K562 (cell line): ENCODE data around the gene UBL7. TPM values are rescaled to one million over a fixed set of nuclear protein-coding genes. Genes with fewer than 3 reads are reported as not detected.
A peak's percentile ranks its signal among the peaks of the same experiment; 100 is the strongest.

ENCODE experiments used
- ATAC-seq: fragments of 200-7000 bp; cut with Tn5 transposase; 3 replicates; pipeline ENCODE4 v1.9.1; 2020; ENCODE audit warnings: moderate library complexity
- BruUV-seq: library from RNA; stranded (reverse); fragments of 400-500 nt; replicated peaks from 2 replicates; lab custom pipeline; 2021; lab: Mats Ljungman, UMichigan
- CTCF ChIA-PET: fragments of 300-600 bp; formaldehyde crosslinking; extraction: SDS; loops from one replicate; lab custom pipeline; 2021; ENCODE audit warnings: low intra/inter-chr PET ratio; lab: Yijun Ruan, JAX
- POLR2A ChIA-PET: fragments of 300-600, 350-650 bp; sonication (Branson Sonifier 250); formaldehyde crosslinking; extraction: SDS; loops from one replicate; lab custom pipeline; 2021; ENCODE audit warnings: antibody characterized with exemption, inconsistent platforms; lab: Yijun Ruan, JAX
- DNase-seq, 4 experiments: peaks; one replicate each; pipeline versions ENCODE4 v3.0.0 to v3.0.0-alpha.2; 2011 to 2018; ENCODE audit warnings: low spot score in 3 of 4, mixed read lengths in 3 of 4; ENCODE audit errors: extremely low read depth in 1 of 4
- FAIRE-seq: peaks from 2 replicates; lab custom pipeline; 2011; peaks lifted over from hg19 to GRCh38; lab: Jason Lieb, UNC
- H2AFZ ChIP-seq: 2 replicates; pipeline ENCODE4 v1.6.0; 2011; ENCODE audit warnings: low read depth, low read length, control low read depth, inconsistent platforms
- H3K27ac ChIP-seq: fragments of 200-600 bp; 3 replicates; pipeline ENCODE4 v1.8.0; 2011; ENCODE audit warnings: low read depth, mild to moderate bottlenecking, control low read depth, inconsistent platforms, low read length, moderate library complexity, mixed read lengths; ENCODE audit errors: extremely low read depth
- H3K27me3 ChIP-seq, 2 experiments: fragments of 300-600 bp in 1 of 2; 2 replicates in 1 of 2; 3 replicates in 1 of 2; pipeline versions ENCODE4 v1.6.0 to v1.8.0; 2011; ENCODE audit warnings: inconsistent platforms in 2 of 2, low read length in 2 of 2, mild to moderate bottlenecking in 1 of 2, mixed read lengths in 1 of 2, moderate library complexity in 1 of 2; ENCODE audit not compliant: control insufficient read depth in 2 of 2, insufficient read depth in 2 of 2
- H3K36me3 ChIP-seq: fragments of 300-600 bp; 3 replicates; pipeline ENCODE4 v1.8.0; 2011; ENCODE audit warnings: mild to moderate bottlenecking, low read length, inconsistent platforms; ENCODE audit not compliant: control insufficient read depth, insufficient read depth
- H3K4me1 ChIP-seq, 2 experiments: fragments of 200-600 bp in 1 of 2; replicated peaks in 1 of 2; 2 replicates in 1 of 2; 3 replicates in 1 of 2; pipeline versions ENCODE4 v1.5.1 to v1.8.0; 2011; ENCODE audit warnings: inconsistent platforms in 2 of 2, low read length in 2 of 2, mild to moderate bottlenecking in 1 of 2, mixed read lengths in 1 of 2, moderate library complexity in 1 of 2; ENCODE audit not compliant: control insufficient read depth in 2 of 2, insufficient read depth in 2 of 2
- H3K4me2 ChIP-seq: 2 replicates; pipeline ENCODE4 v1.6.1; 2011; ENCODE audit warnings: low read length, control low read depth, inconsistent platforms, mixed read lengths; ENCODE audit not compliant: insufficient read depth
- H3K4me3 ChIP-seq: fragments of 200-600 bp; sonication (generic), shearing (Covaris generic); 2 replicates; pipeline ENCODE4 v1.5.1; 2016; ENCODE audit warnings: control low read depth, inconsistent platforms
- H3K79me2 ChIP-seq: fragments of 200-600 bp; 3 replicates; pipeline ENCODE4 v1.8.0; 2011; ENCODE audit warnings: low read length, inconsistent platforms; ENCODE audit not compliant: control insufficient read depth, insufficient read depth
- H3K9ac ChIP-seq, 2 experiments: 2 replicates each; pipeline versions ENCODE4 v1.6.0 to v1.6.1; 2011; ENCODE audit warnings: low read depth in 2 of 2, low read length in 2 of 2, control low read depth in 1 of 2, inconsistent platforms in 1 of 2, mild to moderate bottlenecking in 1 of 2, mixed read lengths in 1 of 2; ENCODE audit not compliant: insufficient read depth in 1 of 2
- H3K9me1 ChIP-seq: one replicate; pipeline ENCODE4 v1.6.0; 2011; ENCODE audit warnings: inconsistent platforms, mild to moderate bottlenecking, low read length, moderate library complexity; ENCODE audit not compliant: control insufficient read depth, insufficient read depth
- H3K9me3 ChIP-seq: replicated peaks from 2 replicates; pipeline ENCODE4 v1.5.1; 2011; ENCODE audit warnings: low read depth, low read length, inconsistent platforms; ENCODE audit not compliant: control insufficient read depth, insufficient read depth
- H4K20me1 ChIP-seq: replicated peaks from 2 replicates; pipeline ENCODE4 v1.6.1; 2011; ENCODE audit warnings: low read length, inconsistent platforms, mixed read lengths; ENCODE audit not compliant: control insufficient read depth, insufficient read depth
- FOXM1 ChIP-seq, 2 experiments: fragments of 450-650 bp in 1 of 2; sonication (generic) in 1 of 2; formaldehyde crosslinking in 1 of 2; IDR thresholded peaks; 2 replicates each; pipeline versions ENCODE4 v1.6.1 to v1.9.0; 2017 to 2022; ENCODE audit warnings: low read depth in 2 of 2, mild to moderate bottlenecking in 2 of 2, missing genetic modification reagents in 1 of 2, moderate library complexity in 1 of 2
- HDAC8 ChIP-seq: fragments of 450-650 bp; IDR thresholded peaks from 2 replicates; pipeline ENCODE4 v1.6.1; 2016; ENCODE audit warnings: mild to moderate bottlenecking, missing genetic modification characterization, moderate library complexity, missing compliant biosample characterization
- HOXB6 ChIP-seq: fragments of 250-450 bp; sonication (Bioruptor Pico); IDR thresholded peaks from 2 replicates; pipeline ENCODE4 v1.5.1; 2022; ENCODE audit warnings: mild to moderate bottlenecking, borderline replicate concordance
- NEUROD1 ChIP-seq: fragments of 150-350 bp; IDR thresholded peaks from 2 replicates; pipeline ENCODE4 v1.6.1; 2014; ENCODE audit warnings: borderline replicate concordance, low read length, low read depth; ENCODE audit not compliant: partially characterized antibody
- PTTG1 ChIP-seq: fragments of 450-650 bp; IDR thresholded peaks from 2 replicates; pipeline ENCODE4 v1.6.1; 2016; ENCODE audit warnings: low read depth, mild to moderate bottlenecking, missing genetic modification characterization, missing compliant biosample characterization
- RB1 ChIP-seq: fragments of 450-650 bp; IDR thresholded peaks from 2 replicates; pipeline ENCODE4 v1.6.1; 2017; ENCODE audit warnings: low read depth, mild to moderate bottlenecking
- ZFP30 ChIP-seq: fragments of 250-450 bp; sonication (Bioruptor Pico); IDR thresholded peaks from 2 replicates; pipeline ENCODE4 v1.8.0; 2022; ENCODE audit warnings: moderate library complexity, mild to moderate bottlenecking, inconsistent platforms, borderline replicate concordance
- ZNF197 ChIP-seq: fragments of 200-800 bp; sonication (Bioruptor generic); IDR thresholded peaks from 2 replicates; pipeline ENCODE4 v1.6.1; 2016; ENCODE audit warnings: low read depth, missing genetic modification characterization, missing compliant biosample characterization
- ZNF695 ChIP-seq: fragments of 450-650 bp; formaldehyde crosslinking; IDR thresholded peaks from 2 replicates; pipeline ENCODE4 v1.4.0; 2020; ENCODE audit warnings: mild to moderate bottlenecking, moderate library complexity
- WGBS: fragments of 100-300 bp; shearing (Covaris generic); methylation state at CpG from one replicate; pipeline ENCODE4 v1.1.6; 2016; ENCODE audit warnings: low coverage, mixed read lengths; ENCODE audit not compliant: insufficient coverage; ENCODE audit errors: missing lambda C conversion rate; 5-methylcytosine and 5-hydroxymethylcytosine counted together
- in situ Hi-C: fragments of 300-500 bp; cut with MboI; formaldehyde crosslinking; loops from 4 replicates; pipeline ENCODE4 v1.15.0; 2018; ENCODE audit warnings: inconsistent platforms, mixed read lengths
- intact Hi-C: fragments of 100-400 bp; cut with micrococcal nuclease; formaldehyde crosslinking; loops from 2 replicates; pipeline ENCODE4 v1.14.2; 2022
- polyA plus RNA-seq, 8 experiments: library from polyadenylated mRNA; depleted of rRNA in 4 of 8; stranded (reverse) in 5 of 8; unstranded in 3 of 8; fragments of >200 nt; fragmentation: Nextera tagmentation in 2 of 8; fragmentation: Illumina TruSeq in 1 of 8; extraction: Ambion mirVana in 2 of 8; extraction: Trizol in 1 of 8; gene quantifications; 2 replicates each; pipeline versions ENCODE4 v1.2.1 to v1.2.3, GENCODE V29; 2011 to 2014; ENCODE audit warnings: inconsistent platforms in 1 of 8, missing spikeins in 1 of 8
- total RNA-seq, 7 experiments: library from RNA; depleted of rRNA in 6 of 7; stranded (reverse); fragments of >200 nt in 6 of 7; fragmentation: Illumina TruSeq in 2 of 7; extraction: Trizol in 2 of 7; gene quantifications; 2 replicates each; pipeline versions ENCODE4 v1.2.1 to v1.2.3, GENCODE V29; 2011 to 2021; ENCODE audit warnings: low replicate concordance in 1 of 7
- TF ChIP-seq, protein P1 (sequence below), 2 experiments: IDR thresholded peaks in 1 of 2; conservative IDR thresholded peaks in 1 of 2; 2 replicates each; pipeline ENCODE4 v1.6.1; 2016; ENCODE audit warnings: low read depth in 2 of 2, mild to moderate bottlenecking in 1 of 2, missing compliant biosample characterization in 1 of 2, missing genetic modification characterization in 1 of 2, moderate library complexity in 1 of 2
- TF ChIP-seq, protein P2 (sequence below): fragments of 250-450 bp; sonication (Bioruptor Pico); IDR thresholded peaks from 2 replicates; pipeline ENCODE4 v1.8.0; 2021; ENCODE audit warnings: moderate library complexity, mild to moderate bottlenecking, inconsistent platforms
- TF ChIP-seq, protein P3 (sequence below): fragments of 450-650 bp; IDR thresholded peaks from 2 replicates; pipeline ENCODE4 v1.6.1; 2016
- TF ChIP-seq, protein P4 (sequence below): fragments of 450-650 bp; formaldehyde crosslinking; IDR thresholded peaks from 2 replicates; pipeline ENCODE4 v1.4.0; 2022; ENCODE audit warnings: missing genetic modification characterization

Gene UBL7
- total and polyA plus RNA-seq, 9 of the 15 experiments (the other 6 are each of a cell fraction or from before 2014, with no cell fraction given) = 19.2 to 63.4 (median 44.9) TPM

DNA sequence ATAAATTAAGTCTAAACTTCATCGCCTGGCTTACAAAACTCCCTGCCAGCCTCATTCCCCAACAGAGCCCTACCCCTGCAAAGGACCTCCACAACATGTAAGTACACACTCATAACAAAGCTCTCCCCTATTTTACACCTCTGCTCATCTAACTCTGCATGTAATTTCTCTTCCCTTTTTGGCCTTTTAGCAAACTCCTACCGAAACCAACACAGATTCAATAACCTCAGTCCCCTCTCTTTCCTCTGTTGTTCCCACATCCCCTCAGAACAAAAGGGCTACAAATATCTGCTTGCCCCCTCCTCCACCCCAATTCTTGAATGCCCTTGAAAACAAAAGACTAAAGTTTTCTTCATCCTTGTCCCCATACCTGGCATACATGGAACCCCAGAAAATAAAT lies 662 bp downstream of the UBL7 start:
- 7% methylated on average over 2 of the region's 2 CpGs for WGBS
- H3K27me3 ChIP-seq = no peaks in the 10 kb centered on the region
- FAIRE-seq (no peak), ATAC-seq (no peak), DNase-seq (peak in 1 of 4 experiments; percentile 6)
- H3K27ac ChIP-seq = peak overlapping the region; percentile 86
- peak overlapping the region; percentile 100 for H3K4me2 ChIP-seq
- peaks cover 14% of the 10 kb centered on the region; the same call in 2 of the 3 replicates for H3K36me3 ChIP-seq
- H4K20me1 ChIP-seq = peaks cover 4% of the 10 kb centered on the region; the same call in 1 of the 2 replicates
- no peaks in the 10 kb centered on the region for H3K9me3 ChIP-seq
- no TSS peak for BruUV-seq
- in situ Hi-C loops (no loop called here), intact Hi-C loops (loop anchor here (5.0 kb wide), 2 partner anchors 82 to 152 kb away; partner anchors contain the start of gene ARID3B)
- H3K4me1 ChIP-seq = peaks cover 16 to 18% of the 10 kb centered on the region in 2 experiments; a peak in 4 of 5 replicates
- no peaks in the 10 kb centered on the region for H3K9me1 ChIP-seq
- CTCF ChIA-PET = no interaction called here
- peak overlapping the region; percentile 97 for H2AFZ ChIP-seq
- peak overlapping the region; percentile 91 to 92 for H3K9ac ChIP-seq
- POLR2A ChIA-PET = interaction anchor here (0.8 to 1.5 kb wide), 3 partner anchors 32 to 78 kb away, joined by 4 to 5 read pairs (median 4); no protein-coding TSS in a partner anchor
- TF ChIP-seq NEUROD1 = no peak
- no peak for TF ChIP-seq HDAC8 (tag)
- TF ChIP-seq ZFP30 (CRISPR knock-in tag) = no peak
- no peak for TF ChIP-seq FOXM1 (IDR thresholded peaks at IDR 0.05; ENCODE audit: low read depth)
- TF ChIP-seq FOXM1 (CRISPR knock-in tag; IDR thresholded peaks at IDR 0.05; ENCODE audit: low read depth) = 0 out of 2 replicates have a peak, but pooled peaks have one; percentile 0
- TF ChIP-seq ZNF695 (CRISPR knock-in tag) = no peak
- TF ChIP-seq, protein P1, sequence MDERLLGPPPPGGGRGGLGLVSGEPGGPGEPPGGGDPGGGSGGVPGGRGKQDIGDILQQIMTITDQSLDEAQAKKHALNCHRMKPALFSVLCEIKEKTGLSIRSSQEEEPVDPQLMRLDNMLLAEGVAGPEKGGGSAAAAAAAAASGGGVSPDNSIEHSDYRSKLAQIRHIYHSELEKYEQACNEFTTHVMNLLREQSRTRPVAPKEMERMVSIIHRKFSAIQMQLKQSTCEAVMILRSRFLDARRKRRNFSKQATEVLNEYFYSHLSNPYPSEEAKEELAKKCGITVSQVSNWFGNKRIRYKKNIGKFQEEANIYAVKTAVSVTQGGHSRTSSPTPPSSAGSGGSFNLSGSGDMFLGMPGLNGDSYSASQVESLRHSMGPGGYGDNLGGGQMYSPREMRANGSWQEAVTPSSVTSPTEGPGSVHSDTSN (CRISPR knock-in tag; IDR thresholded peaks at IDR 0.05; ENCODE audit: low read depth) = no peak
- TF ChIP-seq, protein P1 (tag; conservative IDR thresholded peaks at IDR 0.05; ENCODE audit: low read depth) = 0 out of 2 replicates have a peak, but pooled peaks have one; percentile 21
- no peak for TF ChIP-seq PTTG1
- no peak for TF ChIP-seq RB1
- TF ChIP-seq, protein P2, sequence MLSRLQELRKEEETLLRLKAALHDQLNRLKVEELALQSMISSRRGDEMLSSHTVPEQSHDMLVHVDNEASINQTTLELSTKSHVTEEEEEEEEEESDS = no peak
- 0 out of 2 replicates have a peak, but pooled peaks have one; percentile 2 for TF ChIP-seq ZNF197
- TF ChIP-seq HOXB6 (CRISPR knock-in tag) = no peak
- TF ChIP-seq, protein P3, sequence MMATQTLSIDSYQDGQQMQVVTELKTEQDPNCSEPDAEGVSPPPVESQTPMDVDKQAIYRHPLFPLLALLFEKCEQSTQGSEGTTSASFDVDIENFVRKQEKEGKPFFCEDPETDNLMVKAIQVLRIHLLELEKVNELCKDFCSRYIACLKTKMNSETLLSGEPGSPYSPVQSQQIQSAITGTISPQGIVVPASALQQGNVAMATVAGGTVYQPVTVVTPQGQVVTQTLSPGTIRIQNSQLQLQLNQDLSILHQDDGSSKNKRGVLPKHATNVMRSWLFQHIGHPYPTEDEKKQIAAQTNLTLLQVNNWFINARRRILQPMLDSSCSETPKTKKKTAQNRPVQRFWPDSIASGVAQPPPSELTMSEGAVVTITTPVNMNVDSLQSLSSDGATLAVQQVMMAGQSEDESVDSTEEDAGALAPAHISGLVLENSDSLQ = 0 out of 2 replicates have a peak, but pooled peaks have one; percentile 3
- TF ChIP-seq, protein P4, sequence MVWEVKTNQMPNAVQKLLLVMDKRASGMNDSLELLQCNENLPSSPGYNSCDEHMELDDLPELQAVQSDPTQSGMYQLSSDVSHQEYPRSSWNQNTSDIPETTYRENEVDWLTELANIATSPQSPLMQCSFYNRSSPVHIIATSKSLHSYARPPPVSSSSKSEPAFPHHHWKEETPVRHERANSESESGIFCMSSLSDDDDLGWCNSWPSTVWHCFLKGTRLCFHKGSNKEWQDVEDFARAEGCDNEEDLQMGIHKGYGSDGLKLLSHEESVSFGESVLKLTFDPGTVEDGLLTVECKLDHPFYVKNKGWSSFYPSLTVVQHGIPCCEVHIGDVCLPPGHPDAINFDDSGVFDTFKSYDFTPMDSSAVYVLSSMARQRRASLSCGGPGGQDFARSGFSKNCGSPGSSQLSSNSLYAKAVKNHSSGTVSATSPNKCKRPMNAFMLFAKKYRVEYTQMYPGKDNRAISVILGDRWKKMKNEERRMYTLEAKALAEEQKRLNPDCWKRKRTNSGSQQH (CRISPR knock-in tag) = no peak
- peak overlapping the region; percentile 73 for H3K4me3 ChIP-seq
- peaks cover 44% of the 10 kb centered on the region for H3K79me2 ChIP-seq
